ENCODE data around the gene ZNF488. TPM values are rescaled to one million over a fixed set of nuclear protein-coding genes. Genes with fewer than 3 reads are reported as not detected.

Gene ZNF488
- total RNA-seq, 4 donors from 2014 or later, result 0.59 to 1.1 (median 1.0) TPM; not detected in 1

- TF ChIP-seq CTCF (IDR thresholded peaks at IDR 0.05) (no peak), POLR2A (IDR thresholded peaks at IDR 0.05) (no peak), EP300 (IDR thresholded peaks at IDR 0.05) (no peak)
- no peaks in the 10 kb centered on the region for H3K36me3 ChIP-seq
- no peaks in the 10 kb centered on the region for H3K4me1 ChIP-seq
- no peak for DNase-seq (ENCODE audit: low spot score in 2 of 2)
- no peaks in the 10 kb centered on the region for H3K9me3 ChIP-seq
- H3K27me3 ChIP-seq, result no peaks in the 10 kb centered on the region
- WGBS, 2 donors, result 83% methylated on average over 7 of the region's 7 CpGs
- H3K4me3 ChIP-seq, result no peak overlapping the region
- H3K27ac ChIP-seq, result no peak overlapping the region
Observed at GRCh38 chr10:47421057-47421952, 37.2 kb upstream of the ZNF488 start.

GRCh38 chr10:47420305-47421056 lies 36.4 kb upstream of the ZNF488 start:
- no peaks in the 10 kb centered on the region for H3K4me1 ChIP-seq
- H3K36me3 ChIP-seq, result no peaks in the 10 kb centered on the region
- TF ChIP-seq EP300 (IDR thresholded peaks at IDR 0.05) (no peak), POLR2A (IDR thresholded peaks at IDR 0.05) (no peak), CTCF (IDR thresholded peaks at IDR 0.05) (no peak)
- no peaks in the 10 kb centered on the region for H3K9me3 ChIP-seq
- no peak overlapping the region for H3K27ac ChIP-seq
- WGBS, 2 donors, result 77 to 83% methylated on average over 12 to 13 of the region's 14 CpGs
- H3K4me3 ChIP-seq, result no peak overlapping the region
- H3K27me3 ChIP-seq, result no peaks in the 10 kb centered on the region
- no peak for DNase-seq (ENCODE audit: low spot score in 2 of 2)

GRCh38 chr10:47419421-47419820 lies 35.3 kb upstream of the ZNF488 start:
- WGBS, 2 donors, result 88 to 92% methylated on average over 2 of the region's 2 CpGs
- H3K36me3 ChIP-seq, result no peaks in the 10 kb centered on the region
- no peaks in the 10 kb centered on the region for H3K4me1 ChIP-seq
- no peak for DNase-seq (ENCODE audit: low spot score in 2 of 2)
- H3K27ac ChIP-seq, result no peak overlapping the region
- H3K4me3 ChIP-seq, result no peak overlapping the region
- no peaks in the 10 kb centered on the region for H3K9me3 ChIP-seq
- TF ChIP-seq EP300 (IDR thresholded peaks at IDR 0.05) (no peak), POLR2A (IDR thresholded peaks at IDR 0.05) (no peak), CTCF (IDR thresholded peaks at IDR 0.05) (no peak)
- no peaks in the 10 kb centered on the region for H3K27me3 ChIP-seq

- H3K27ac ChIP-seq, result no peak overlapping the region
- no peaks in the 10 kb centered on the region for H3K27me3 ChIP-seq
- H3K36me3 ChIP-seq, result no peaks in the 10 kb centered on the region
- TF ChIP-seq CTCF (IDR thresholded peaks at IDR 0.05) (no peak), EP300 (IDR thresholded peaks at IDR 0.05) (no peak), POLR2A (IDR thresholded peaks at IDR 0.05) (no peak)
- no peaks in the 10 kb centered on the region for H3K9me3 ChIP-seq
- DNase-seq (ENCODE audit: low spot score in 2 of 2), result no peak
- 75 to 93% methylated on average over 4 of the region's 4 CpGs for WGBS, 2 donors
- H3K4me1 ChIP-seq, result no peaks in the 10 kb centered on the region
- no peak overlapping the region for H3K4me3 ChIP-seq
Observed at GRCh38 chr10:47418966-47419365, 34.9 kb upstream of the ZNF488 start.

GRCh38 chr10:47418321-47418720 lies 34.2 kb upstream of the ZNF488 start:
- DNase-seq (ENCODE audit: low spot score in 2 of 2), result no peak

More at GRCh38 chr10:47418321-47418720, 34.2 kb upstream of the ZNF488 start:
- no peaks in the 10 kb centered on the region for H3K36me3 ChIP-seq
- WGBS, 2 donors, result 82% methylated on average over 6 of the region's 6 CpGs
- no peaks in the 10 kb centered on the region for H3K27me3 ChIP-seq
- H3K27ac ChIP-seq, result no peak overlapping the region
- TF ChIP-seq CTCF (IDR thresholded peaks at IDR 0.05) (no peak), EP300 (IDR thresholded peaks at IDR 0.05) (no peak), POLR2A (IDR thresholded peaks at IDR 0.05) (no peak)
- H3K4me3 ChIP-seq, result no peak overlapping the region
- no peaks in the 10 kb centered on the region for H3K4me1 ChIP-seq
- H3K9me3 ChIP-seq, result no peaks in the 10 kb centered on the region

Measured in tibial nerve (tissue), 4 donors.